Activated naive CD8-positive, alpha-beta T cell treated with anti-CD3 and anti-CD28 coated beads, Interleukin-2, amount 50 U/mL, for 24 hours (primary cell): ENCODE results near the gene IFT20.

Experiments used
- ATAC-seq: fragments of 150-1000 bp; cut with Tn5 transposase; one replicate; pipeline ENCODE4 v1.10.0; 2021
- DNase-seq: peaks from one replicate; pipeline ENCODE4 v3.0.0; 2021
- H3K27ac Mint-ChIP-seq: one replicate; pipeline ENCODE4 v1.8.0; 2021; ENCODE audit warnings: mild to moderate bottlenecking, mixed read lengths
- H3K27me3 Mint-ChIP-seq: one replicate; pipeline ENCODE4 v1.8.0; 2021; ENCODE audit warnings: mixed read lengths
- H3K36me3 Mint-ChIP-seq: one replicate; pipeline ENCODE4 v1.8.0; 2021; ENCODE audit warnings: low read depth, mixed read lengths
- H3K4me1 Mint-ChIP-seq: one replicate; pipeline ENCODE4 v1.8.0; 2021; ENCODE audit warnings: mixed read lengths
- H3K4me3 Mint-ChIP-seq: one replicate; pipeline ENCODE4 v1.8.0; 2021; ENCODE audit warnings: mild to moderate bottlenecking, moderate library complexity, mixed read lengths
- H3K9me3 Mint-ChIP-seq: one replicate; pipeline ENCODE4 v1.8.0; 2021; ENCODE audit warnings: mixed read lengths

IFT20 gene

DNA sequence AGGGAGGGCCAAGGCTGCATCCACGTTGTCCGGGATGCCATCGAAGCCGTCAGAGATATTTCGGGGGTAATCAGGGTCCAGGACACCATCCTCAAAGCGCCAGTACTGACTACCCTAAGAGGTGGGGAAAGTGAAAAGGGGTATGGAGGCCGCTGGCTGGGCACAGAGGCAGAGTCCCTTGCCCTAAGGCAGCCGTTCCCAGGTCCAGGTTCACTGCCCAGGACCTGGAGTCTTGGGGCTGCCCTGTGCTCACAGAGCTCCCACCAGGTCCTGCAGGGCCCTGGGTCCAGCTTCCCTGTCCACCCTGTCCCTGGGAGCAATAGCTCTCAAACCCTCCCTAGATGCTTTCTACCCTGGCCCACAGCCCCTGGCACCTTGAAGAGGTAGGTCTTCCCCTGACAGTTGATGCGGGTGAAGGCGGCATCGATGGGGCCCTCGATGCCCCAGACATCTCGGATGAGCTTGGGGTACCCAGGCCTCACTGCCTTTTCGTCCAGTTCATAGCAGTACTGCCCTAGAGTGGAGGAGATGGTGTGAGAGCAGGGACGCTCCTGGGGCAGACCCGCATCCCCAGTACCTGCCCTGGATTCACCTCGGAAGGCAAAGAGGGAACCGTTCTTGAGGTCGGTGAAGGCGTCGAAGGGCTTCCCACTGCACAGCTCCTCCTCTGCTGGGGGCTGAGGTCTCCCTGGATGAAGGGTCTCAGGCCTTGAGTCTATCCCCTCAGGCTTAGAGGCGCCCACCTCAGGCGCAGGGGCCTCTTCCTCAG, 33.8 kb upstream of the IFT20 start:
- H3K36me3 Mint-ChIP-seq = peaks cover 10% of the 10 kb centered on the region
- DNase-seq (no peak), ATAC-seq (no peak)
- no peaks in the 10 kb centered on the region for H3K9me3 Mint-ChIP-seq
- H3K4me3 Mint-ChIP-seq = no peak overlapping the region
- H3K4me1 Mint-ChIP-seq = peaks cover 20% of the 10 kb centered on the region
- H3K27me3 Mint-ChIP-seq = no peaks in the 10 kb centered on the region
- H3K27ac Mint-ChIP-seq = no peak overlapping the region

GRCh38 chr17:28368306-28368831, 33.1 kb upstream of the IFT20 start:
- no peaks in the 10 kb centered on the region for H3K27me3 Mint-ChIP-seq
- no peak overlapping the region for H3K4me3 Mint-ChIP-seq
- H3K9me3 Mint-ChIP-seq = no peaks in the 10 kb centered on the region
- H3K36me3 Mint-ChIP-seq = peaks cover 6% of the 10 kb centered on the region
- peaks cover 15% of the 10 kb centered on the region for H3K4me1 Mint-ChIP-seq
- H3K27ac Mint-ChIP-seq = no peak overlapping the region
- DNase-seq (no peak), ATAC-seq (no peak)

DNA sequence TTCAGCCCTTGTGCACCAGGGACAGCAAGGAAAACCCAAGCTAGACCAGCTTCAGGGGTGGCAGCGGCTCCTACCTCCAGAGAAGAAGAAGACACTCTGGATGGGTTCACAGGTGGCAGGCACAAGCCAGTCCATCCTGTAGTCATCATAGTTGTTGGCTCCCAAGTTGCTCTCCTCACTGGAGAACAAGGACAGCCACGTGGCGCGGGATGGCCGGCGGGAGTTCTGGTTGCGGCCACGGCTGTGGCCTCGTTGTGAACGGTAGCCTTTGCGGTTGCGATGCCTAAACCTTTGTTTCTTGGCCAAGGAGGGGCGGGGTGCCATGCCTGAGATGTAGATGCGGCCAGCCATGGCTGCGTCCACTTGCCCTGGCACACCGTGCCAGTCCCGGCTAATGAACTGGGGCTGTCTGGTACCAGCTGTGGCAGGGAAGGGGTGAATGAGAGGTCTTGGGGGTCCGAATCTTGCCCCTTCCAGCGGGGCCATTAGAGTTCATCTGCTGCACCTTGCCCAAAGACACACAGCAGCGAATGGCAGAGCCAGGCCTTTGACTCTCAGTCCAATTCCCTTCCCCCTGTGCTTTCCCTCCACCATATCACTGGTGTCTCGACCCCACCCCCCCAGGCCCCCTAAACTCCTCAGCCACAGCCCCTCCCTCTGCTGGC, 32.5 kb upstream of the IFT20 start:
- H3K9me3 Mint-ChIP-seq = no peaks in the 10 kb centered on the region
- H3K36me3 Mint-ChIP-seq = peaks cover under 1% of the 10 kb centered on the region
- DNase-seq (no peak), ATAC-seq (no peak)
- H3K27ac Mint-ChIP-seq = no peak overlapping the region
- no peaks in the 10 kb centered on the region for H3K27me3 Mint-ChIP-seq
- peaks cover 9% of the 10 kb centered on the region for H3K4me1 Mint-ChIP-seq
- no peak overlapping the region for H3K4me3 Mint-ChIP-seq

GRCh38 chr17:28366605-28367004, 31.3 kb upstream of the IFT20 start:
- Mint-ChIP-seq H3K36me3 (peaks cover 4% of the 10 kb centered on the region), H3K4me3 (no peak overlapping the region), H3K27ac (no peak overlapping the region), H3K27me3 (no peaks in the 10 kb centered on the region), H3K9me3 (no peaks in the 10 kb centered on the region), H3K4me1 (peaks cover 5% of the 10 kb centered on the region)
- ATAC-seq = no peak
- no peak for DNase-seq

GRCh38 chr17:28365487-28365886, 30.2 kb upstream of the IFT20 start:
- Mint-ChIP-seq H3K4me1 (no peaks in the 10 kb centered on the region), H3K27ac (no peak overlapping the region), H3K36me3 (peaks cover 6% of the 10 kb centered on the region), H3K4me3 (no peak overlapping the region), H3K27me3 (no peaks in the 10 kb centered on the region), H3K9me3 (no peaks in the 10 kb centered on the region)
- no peak for DNase-seq
- ATAC-seq = no peak

DNA sequence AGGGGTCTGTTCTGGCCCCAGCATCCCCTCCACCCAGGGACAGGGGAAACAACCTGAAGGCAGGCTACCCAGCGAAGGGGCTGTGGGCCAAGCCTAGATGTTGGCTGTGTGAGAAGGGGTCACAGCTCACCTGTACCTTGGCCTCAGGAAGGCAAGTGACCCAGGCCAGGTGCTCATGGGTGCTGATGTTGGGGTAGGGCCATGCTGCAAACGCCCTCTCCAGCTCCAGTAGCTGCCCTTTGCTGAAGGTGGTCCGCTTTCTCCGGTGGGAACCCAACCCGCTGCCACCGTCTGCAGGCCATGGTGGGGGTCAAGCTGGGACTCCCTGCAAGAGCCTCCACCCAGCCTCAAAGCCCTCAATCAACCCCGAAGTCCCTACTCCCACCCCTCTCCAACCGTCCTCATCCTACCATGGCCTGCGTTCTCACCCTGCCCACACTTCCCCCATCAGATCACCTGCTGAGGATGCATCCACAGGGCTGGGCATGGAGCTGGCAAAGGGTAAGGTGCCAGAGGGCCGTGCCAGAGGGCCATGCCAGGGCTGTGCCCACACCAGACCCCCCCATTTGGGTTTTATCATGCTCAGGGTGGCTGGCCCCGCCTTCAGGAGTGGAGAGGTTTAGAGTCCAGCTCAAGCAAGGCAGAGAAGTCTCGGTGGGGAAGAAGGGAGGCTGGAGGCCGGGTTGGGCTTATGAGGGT, 29.5 kb upstream of the IFT20 start, which contains the start of gene SEBOX:
Gene SEBOX, minus strand, starts transcription at position 535 of the 699 bp plus-strand sequence. Its CDS starts 48 bp downstream, at position 487.
- Mint-ChIP-seq H3K9me3 (no peaks in the 10 kb centered on the region), H3K36me3 (peaks cover 10% of the 10 kb centered on the region), H3K4me3 (no peak within 1 kb of the TSS), H3K4me1 (no peaks in the 10 kb centered on the region), H3K27me3 (no peaks in the 10 kb centered on the region), H3K27ac (no peak within 1 kb of the TSS)
- DNase-seq = no peak
- no peak for ATAC-seq

- Mint-ChIP-seq H3K27ac (no peak overlapping the region), H3K27me3 (no peaks in the 10 kb centered on the region), H3K4me3 (no peak overlapping the region), H3K36me3 (peaks cover 14% of the 10 kb centered on the region), H3K9me3 (no peaks in the 10 kb centered on the region), H3K4me1 (peaks cover under 1% of the 10 kb centered on the region)
- DNase-seq = no peak
- no peak for ATAC-seq
Measured at GRCh38 chr17:28363776-28364650, 28.7 kb upstream of the IFT20 start.

DNA sequence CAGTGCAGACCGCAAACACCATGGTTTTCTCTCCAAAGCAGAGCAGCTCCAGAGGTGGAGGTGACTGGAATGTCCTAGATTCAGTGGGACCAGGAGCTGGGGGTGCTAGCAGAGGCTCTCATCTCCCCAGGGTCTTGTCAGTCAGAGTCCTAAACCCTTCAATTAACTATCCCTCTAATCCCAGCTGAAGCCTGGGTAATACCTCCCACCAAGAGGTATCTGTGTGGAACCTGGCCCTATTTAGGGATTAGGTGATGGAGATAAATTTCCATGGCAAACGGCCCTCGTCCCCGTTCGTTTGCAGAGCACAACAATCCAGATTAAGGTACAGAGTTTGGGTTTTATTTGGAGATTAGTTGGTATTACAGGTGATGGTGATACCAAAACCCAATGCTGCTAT, 27.9 kb upstream of the IFT20 start:
- Mint-ChIP-seq H3K4me1 (peaks cover 9% of the 10 kb centered on the region), H3K27me3 (no peaks in the 10 kb centered on the region), H3K27ac (no peak overlapping the region), H3K9me3 (no peaks in the 10 kb centered on the region), H3K36me3 (peaks cover 14% of the 10 kb centered on the region), H3K4me3 (no peak overlapping the region)
- no peak for ATAC-seq
- no peak for DNase-seq

DNA sequence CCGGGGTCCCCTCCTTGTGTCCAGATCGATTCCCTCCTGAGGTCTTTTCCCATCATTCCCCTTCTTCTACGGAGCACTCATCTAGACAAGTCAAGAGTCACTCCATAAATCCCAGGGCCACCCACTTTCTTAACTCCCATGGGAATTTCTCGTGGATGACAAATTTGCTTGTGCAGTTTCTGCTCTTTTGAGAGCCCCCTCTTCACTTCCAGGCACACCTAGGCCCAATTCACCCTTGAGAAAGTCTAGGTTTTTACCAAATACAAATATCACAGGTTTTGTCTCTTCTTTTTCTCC, 22.6 kb upstream of the IFT20 start:
- ATAC-seq (no peak), DNase-seq (no peak)
- H3K4me3 Mint-ChIP-seq = peak overlapping the region; percentile 90
- H3K36me3 Mint-ChIP-seq = peaks cover 23% of the 10 kb centered on the region
- H3K9me3 Mint-ChIP-seq = no peaks in the 10 kb centered on the region
- peak overlapping the region; percentile 91 for H3K27ac Mint-ChIP-seq
- H3K4me1 Mint-ChIP-seq = peaks cover 31% of the 10 kb centered on the region
- H3K27me3 Mint-ChIP-seq = no peaks in the 10 kb centered on the region

DNA sequence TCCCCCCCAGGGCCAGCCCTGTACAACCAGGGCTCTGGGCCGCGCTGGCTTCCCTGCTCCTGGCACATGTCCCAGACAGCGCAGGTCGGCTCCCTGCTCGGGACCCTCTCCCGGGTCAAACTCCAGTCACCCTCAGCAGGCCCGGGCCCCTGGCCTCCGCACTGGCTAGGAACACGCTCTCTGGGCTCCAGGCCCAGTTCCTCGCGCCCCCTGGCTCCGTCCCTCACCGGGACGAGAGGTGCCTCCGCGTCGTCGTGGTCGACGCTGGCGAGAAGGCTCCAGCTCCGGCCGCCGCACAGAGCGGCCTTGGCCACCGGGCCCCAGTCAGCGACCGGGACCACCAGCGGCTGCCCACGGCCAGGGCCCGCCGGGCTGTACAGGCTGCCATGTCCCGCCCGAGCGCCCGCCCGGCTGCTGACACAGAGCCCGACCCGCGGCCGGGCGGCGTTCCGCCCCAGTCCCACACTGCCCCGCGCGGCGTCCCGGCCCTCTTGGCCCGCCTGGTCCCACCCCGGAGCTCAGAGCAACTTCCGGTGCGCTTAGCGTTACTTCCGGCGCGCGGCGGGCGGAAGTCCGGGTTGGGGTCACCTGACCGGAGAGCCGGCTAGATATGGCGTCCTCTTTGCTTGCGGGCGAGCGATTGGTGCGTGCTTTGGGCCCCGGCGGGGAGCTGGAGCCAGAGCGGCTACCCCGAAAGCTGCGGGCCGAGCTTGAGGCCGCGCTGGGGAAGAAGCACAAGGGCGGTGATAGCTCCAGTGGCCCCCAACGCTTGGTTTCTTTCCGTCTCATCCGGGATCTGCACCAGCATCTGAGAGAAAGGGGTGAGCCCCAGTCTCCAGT, 22.0 kb upstream of the IFT20 start, which contains the start of gene POLDIP2:
Gene POLDIP2, minus strand, starts transcription at position 467 of the 840 bp plus-strand sequence. Its CDS starts 79 bp downstream, at position 388.
- peak; percentile 100 for ATAC-seq

DNA sequence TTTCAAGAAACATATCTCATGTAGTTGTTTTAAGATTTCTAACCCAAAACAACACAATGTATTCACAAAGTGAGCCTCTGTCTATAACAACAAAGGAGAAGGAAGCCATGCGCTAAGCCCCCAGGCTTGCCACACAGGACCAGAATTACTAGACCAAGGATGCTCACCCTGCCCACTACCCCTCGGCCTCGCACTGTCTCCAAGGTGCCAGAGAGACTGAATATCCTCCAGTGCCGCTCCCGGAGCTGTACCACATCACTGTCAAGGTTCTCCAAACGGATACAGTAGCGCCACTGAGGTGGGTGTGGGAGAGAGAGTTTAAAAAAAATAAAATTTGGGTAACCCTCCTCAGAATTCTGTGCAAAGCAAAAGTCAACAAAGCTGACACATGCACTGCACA, 15.0 kb upstream of the IFT20 start:
- Mint-ChIP-seq H3K27ac (no peak overlapping the region), H3K4me1 (peaks cover 6% of the 10 kb centered on the region), H3K36me3 (peaks cover 43% of the 10 kb centered on the region), H3K9me3 (no peaks in the 10 kb centered on the region), H3K4me3 (no peak overlapping the region), H3K27me3 (no peaks in the 10 kb centered on the region)
- ATAC-seq (no peak), DNase-seq (no peak)

More for the DNA sequence above, 22.0 kb upstream of the IFT20 start, which contains the start of gene POLDIP2:
- peak within 1 kb of the TSS; percentile 90 for H3K4me3 Mint-ChIP-seq
- peaks cover 24% of the 10 kb centered on the region for H3K36me3 Mint-ChIP-seq
- peak within 1 kb of the TSS; percentile 91 for H3K27ac Mint-ChIP-seq
- H3K9me3 Mint-ChIP-seq = no peaks in the 10 kb centered on the region
- H3K4me1 Mint-ChIP-seq = peaks cover 31% of the 10 kb centered on the region
- H3K27me3 Mint-ChIP-seq = no peaks in the 10 kb centered on the region
- peak; percentile 97 for DNase-seq

DNA sequence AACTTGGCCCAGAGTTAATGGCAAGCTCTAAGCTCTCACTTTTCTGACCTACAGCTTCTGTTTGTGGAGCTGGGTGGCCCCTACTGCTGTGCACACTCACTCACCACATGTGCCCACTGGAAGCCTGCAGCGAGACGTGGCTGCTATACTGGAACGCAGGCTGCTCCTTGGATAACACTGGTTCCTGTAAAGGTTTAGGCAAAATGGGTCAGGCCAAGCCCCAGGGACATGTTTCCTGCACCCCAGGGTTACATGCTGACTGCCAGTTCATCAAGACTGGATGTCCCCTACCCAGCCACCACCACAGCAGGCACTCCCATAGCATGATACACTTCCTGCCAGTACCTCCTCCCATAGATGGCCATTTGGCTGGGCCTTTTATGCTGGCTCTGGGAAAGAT, 13.7 kb upstream of the IFT20 start:
- Mint-ChIP-seq H3K4me3 (no peak overlapping the region), H3K27me3 (no peaks in the 10 kb centered on the region), H3K4me1 (no peaks in the 10 kb centered on the region), H3K9me3 (no peaks in the 10 kb centered on the region), H3K36me3 (peaks cover 41% of the 10 kb centered on the region), H3K27ac (no peak overlapping the region)
- no peak for ATAC-seq
- DNase-seq = no peak

- Mint-ChIP-seq H3K27ac (no peak overlapping the region), H3K27me3 (no peaks in the 10 kb centered on the region), H3K36me3 (peaks cover 40% of the 10 kb centered on the region), H3K4me1 (no peaks in the 10 kb centered on the region), H3K9me3 (no peaks in the 10 kb centered on the region), H3K4me3 (no peak overlapping the region)
- no peak for ATAC-seq
- DNase-seq = no peak
Measured at GRCh38 chr17:28347261-28347891, 12.1 kb upstream of the IFT20 start.
